BJ (cell line): Measurements from ENCODE around the gene DUS1L. TPM values are rescaled to one million over a fixed set of nuclear protein-coding genes. Genes with fewer than 3 reads are reported as not detected.

ENCODE experiments used
- CTCF ChIA-PET: fragments of 350-600 bp; formaldehyde crosslinking; extraction: SDS; loops from one replicate; lab custom pipeline; 2021; ENCODE audit warnings: antibody characterized with exemption, inconsistent platforms; lab: Yijun Ruan, JAX
- POLR2A ChIA-PET: fragments of 300-600 bp; sonication (Branson Sonifier 250); formaldehyde crosslinking; extraction: SDS; loops from one replicate; lab custom pipeline; 2021; ENCODE audit warnings: antibody characterized with exemption; lab: Charles Lee
- DNase-seq: peaks from one replicate; pipeline ENCODE4 v3.0.0-alpha.2; 2011; ENCODE audit warnings: low read depth
- H3K27me3 ChIP-seq: 2 replicates; pipeline ENCODE4 v1.6.0; 2011; ENCODE audit warnings: low read length; ENCODE audit not compliant: control insufficient read depth, insufficient read depth
- H3K36me3 ChIP-seq: 2 replicates; pipeline ENCODE4 v1.5.1; 2011; ENCODE audit warnings: low read length; ENCODE audit not compliant: control insufficient read depth, insufficient read depth
- H3K4me3 ChIP-seq: 2 replicates; pipeline ENCODE4 v1.5.1; 2011; ENCODE audit warnings: low read depth, mild to moderate bottlenecking, control low read depth, low read length
- polyA plus RNA-seq: library from polyadenylated mRNA; depleted of rRNA; stranded (reverse); fragments of >200 nt; gene quantifications from 2 replicates; pipeline ENCODE4 v1.2.3, GENCODE V29; 2011
- TF ChIP-seq, protein P1 (sequence below): IDR thresholded peaks from 2 replicates; pipeline ENCODE4 v1.5.1; 2011; ENCODE audit warnings: low read depth, mild to moderate bottlenecking, control low read depth, inconsistent platforms, low read length, moderate library complexity; ENCODE audit not compliant: insufficient read depth

Gene DUS1L
- polyA plus RNA-seq, 1 experiment = 47.6 TPM

DNA sequence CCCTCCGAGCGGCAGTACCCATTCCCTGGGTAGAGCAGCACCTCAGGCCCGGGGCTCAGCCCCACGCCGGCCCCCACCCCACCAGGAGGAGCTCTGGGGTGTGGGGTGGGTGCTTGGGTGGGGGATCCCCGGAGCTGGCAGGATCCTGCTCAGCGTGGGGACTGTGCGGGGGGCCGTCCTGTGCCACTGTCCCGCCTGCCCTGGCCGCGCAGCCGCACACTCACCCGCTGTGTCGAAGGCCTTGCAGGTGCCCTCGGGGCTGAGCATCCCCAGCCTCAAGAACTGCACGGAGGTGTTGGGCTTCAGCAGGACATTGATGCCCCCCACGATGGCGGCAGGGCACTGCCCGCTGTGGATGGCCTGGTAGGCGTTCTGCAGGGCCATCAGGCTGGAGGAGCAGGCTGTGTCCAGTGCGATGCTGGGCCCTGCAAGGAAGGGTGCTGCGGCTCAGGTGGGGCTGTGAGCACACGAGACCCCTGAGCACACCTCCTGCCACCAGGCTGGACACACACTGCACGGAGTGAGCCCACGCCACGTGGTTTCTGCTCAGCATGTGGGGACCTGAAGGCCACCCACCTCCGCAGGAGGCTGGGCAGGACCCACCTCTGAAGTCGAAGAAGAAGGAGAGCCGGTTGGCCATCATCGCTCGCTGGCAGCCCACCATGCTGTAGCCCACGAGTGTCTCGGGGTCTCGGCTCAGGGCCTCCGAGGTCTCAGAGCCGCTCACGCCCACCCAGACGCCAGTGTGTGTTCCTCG lies 27.6 kb upstream of the DUS1L start:
- no peak for DNase-seq
- peaks cover 55% of the 10 kb centered on the region for H3K36me3 ChIP-seq
- CTCF ChIA-PET = no interaction called here

GRCh38 chr17:82092628-82092994 lies 27.0 kb upstream of the DUS1L start:
- no peak overlapping the region for H3K4me3 ChIP-seq
- no peaks in the 10 kb centered on the region for H3K27me3 ChIP-seq
- no peak for DNase-seq
- POLR2A ChIA-PET = no interaction called here
- TF ChIP-seq, protein P1, sequence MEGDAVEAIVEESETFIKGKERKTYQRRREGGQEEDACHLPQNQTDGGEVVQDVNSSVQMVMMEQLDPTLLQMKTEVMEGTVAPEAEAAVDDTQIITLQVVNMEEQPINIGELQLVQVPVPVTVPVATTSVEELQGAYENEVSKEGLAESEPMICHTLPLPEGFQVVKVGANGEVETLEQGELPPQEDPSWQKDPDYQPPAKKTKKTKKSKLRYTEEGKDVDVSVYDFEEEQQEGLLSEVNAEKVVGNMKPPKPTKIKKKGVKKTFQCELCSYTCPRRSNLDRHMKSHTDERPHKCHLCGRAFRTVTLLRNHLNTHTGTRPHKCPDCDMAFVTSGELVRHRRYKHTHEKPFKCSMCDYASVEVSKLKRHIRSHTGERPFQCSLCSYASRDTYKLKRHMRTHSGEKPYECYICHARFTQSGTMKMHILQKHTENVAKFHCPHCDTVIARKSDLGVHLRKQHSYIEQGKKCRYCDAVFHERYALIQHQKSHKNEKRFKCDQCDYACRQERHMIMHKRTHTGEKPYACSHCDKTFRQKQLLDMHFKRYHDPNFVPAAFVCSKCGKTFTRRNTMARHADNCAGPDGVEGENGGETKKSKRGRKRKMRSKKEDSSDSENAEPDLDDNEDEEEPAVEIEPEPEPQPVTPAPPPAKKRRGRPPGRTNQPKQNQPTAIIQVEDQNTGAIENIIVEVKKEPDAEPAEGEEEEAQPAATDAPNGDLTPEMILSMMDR = no peak
- peaks cover 61% of the 10 kb centered on the region for H3K36me3 ChIP-seq
- CTCF ChIA-PET = no interaction called here

More for the DNA sequence above, 27.6 kb upstream of the DUS1L start:
- Histone ChIP-seq H3K4me3 (no peak overlapping the region), H3K27me3 (no peaks in the 10 kb centered on the region)
- TF ChIP-seq, protein P1 = no peak
- POLR2A ChIA-PET = no interaction called here

- DNase-seq = no peak
- no peaks in the 10 kb centered on the region for H3K27me3 ChIP-seq
- peaks cover 64% of the 10 kb centered on the region for H3K36me3 ChIP-seq
- CTCF ChIA-PET = interaction anchor here (1.6 kb wide), 1 partner anchor 21 kb away, joined by 4 read pairs; no protein-coding TSS in a partner anchor
- TF ChIP-seq, protein P1 = no peak
- POLR2A ChIA-PET = no interaction called here
- H3K4me3 ChIP-seq = no peak overlapping the region
Observed at GRCh38 chr17:82092094-82092586, 26.5 kb upstream of the DUS1L start.

- TF ChIP-seq, protein P1 = no peak
- H3K27me3 ChIP-seq = no peaks in the 10 kb centered on the region
- peaks cover 69% of the 10 kb centered on the region for H3K36me3 ChIP-seq
- DNase-seq = no peak
- POLR2A ChIA-PET = no interaction called here
- no peak overlapping the region for H3K4me3 ChIP-seq
- CTCF ChIA-PET = interaction anchor here (1.6 kb wide), 1 partner anchor 21 kb away, joined by 4 read pairs; no protein-coding TSS in a partner anchor
Observed at GRCh38 chr17:82091264-82092066, 25.9 kb upstream of the DUS1L start.
